GM21390 (cell line): ENCODE measurements around the gene ABCA4.

Experiments used
- ATAC-seq: cut with Tn5 transposase; IDR thresholded peaks from one replicate; pipeline ENCODE4 v1.9.1; 2021; ENCODE audit not compliant: unreplicated experiment

ABCA4 gene

DNA sequence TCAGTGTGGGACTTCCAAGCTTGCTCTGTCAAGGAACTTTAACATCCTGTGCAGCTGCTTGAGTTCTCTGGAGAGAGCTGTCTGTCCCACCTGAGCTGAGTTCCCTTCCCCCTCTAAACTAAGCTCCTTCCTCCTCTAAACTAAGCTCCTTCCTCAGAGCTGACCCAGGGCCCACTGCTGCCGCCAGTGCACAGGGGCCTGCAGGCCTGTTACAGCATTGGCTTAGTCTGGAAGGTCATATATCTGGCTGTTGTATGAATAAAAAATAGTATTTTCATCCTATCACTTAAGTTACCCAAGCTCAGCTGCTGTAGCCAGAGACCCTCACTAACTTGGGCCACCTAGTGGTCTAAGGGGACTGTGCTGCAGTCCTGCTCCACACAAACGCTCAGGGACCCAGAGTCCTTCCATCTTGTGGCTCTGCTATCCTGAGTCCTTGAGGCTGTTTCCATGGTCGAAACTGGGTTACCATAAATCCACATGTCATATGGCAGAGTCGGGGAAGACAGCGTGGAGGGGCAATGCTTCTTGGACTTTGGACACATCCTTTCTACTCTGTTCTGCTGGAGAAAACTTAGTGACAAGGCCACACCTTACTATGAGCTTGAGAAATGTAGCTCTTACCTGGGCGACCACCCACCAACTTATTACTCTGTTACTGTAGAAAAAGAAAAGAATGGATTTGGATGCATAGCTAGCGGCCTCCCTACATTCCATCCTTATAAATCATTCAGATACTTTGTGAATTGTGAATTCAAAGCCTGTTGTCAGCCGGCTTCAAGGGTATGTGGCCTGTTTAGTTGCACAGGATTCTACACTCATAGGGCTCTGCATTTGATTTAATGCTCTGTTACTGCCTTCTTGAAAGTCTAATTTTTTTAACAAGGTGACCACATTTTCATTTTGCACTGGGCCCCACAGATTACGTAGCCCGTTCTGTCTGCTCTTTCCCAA is 140.4 kb downstream of the ABCA4 start:
- no peak for ATAC-seq

DNA sequence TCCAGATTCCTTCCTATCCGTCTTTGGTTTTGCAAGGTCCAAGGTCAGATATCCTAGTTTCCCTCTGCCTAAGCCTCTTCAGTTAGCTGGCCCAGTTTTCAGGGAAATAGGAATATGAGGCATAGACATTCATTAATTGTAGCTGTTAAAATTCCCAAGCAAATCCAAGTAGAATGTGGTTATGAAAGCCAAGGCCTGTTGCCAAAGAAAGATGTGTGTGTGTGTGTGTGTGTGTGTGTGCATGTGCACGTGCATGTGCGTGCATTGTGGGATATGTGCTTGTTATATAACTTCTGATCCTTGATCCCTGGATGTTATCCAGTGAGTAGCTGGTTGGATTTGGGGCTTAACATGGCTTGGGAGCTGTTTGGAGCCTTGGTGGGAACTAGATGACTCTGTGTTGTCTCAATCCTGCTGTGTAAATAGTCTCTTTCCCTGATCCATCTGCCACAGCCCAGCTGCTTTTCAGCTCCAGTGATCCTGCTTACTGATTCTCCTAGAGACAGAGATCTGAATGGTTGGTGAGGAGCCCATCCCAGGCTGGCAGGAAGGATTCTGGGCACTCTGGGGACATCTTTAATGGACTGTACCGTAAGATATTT is 141.1 kb downstream of the ABCA4 start:
- no peak for ATAC-seq

GRCh38 chr1:93979040-93979717 is 141.8 kb downstream of the ABCA4 start:
- no peak for ATAC-seq

GRCh38 chr1:93977598-93977945 is 143.4 kb downstream of the ABCA4 start:
- no peak for ATAC-seq

- ATAC-seq, result no peak
Observed at GRCh38 chr1:93976711-93977597, 144.0 kb downstream of the ABCA4 start.

DNA sequence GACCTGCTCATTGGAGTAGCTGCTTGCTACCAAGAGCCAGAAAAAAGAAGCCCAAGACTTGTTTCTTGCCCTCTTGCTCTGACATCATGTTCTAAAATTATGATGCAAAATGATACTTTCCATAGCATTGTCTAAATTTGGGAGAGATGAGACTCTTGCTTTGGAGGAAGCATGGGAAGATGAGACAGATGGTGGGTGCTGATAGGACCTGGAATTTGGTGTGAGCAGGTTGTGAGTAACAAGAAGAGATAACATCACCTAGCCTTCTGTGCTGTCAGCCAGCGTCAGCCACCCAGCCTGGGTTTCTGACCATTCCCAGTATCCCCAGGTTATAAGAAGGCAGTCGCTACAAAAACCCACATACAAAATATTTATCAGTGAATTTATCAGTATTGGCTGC is 144.7 kb downstream of the ABCA4 start:
- no peak for ATAC-seq

- ATAC-seq, result no peak
Observed at GRCh38 chr1:93972341-93972740, 148.6 kb downstream of the ABCA4 start.

GRCh38 chr1:93969887-93970286 is 151.1 kb downstream of the ABCA4 start:
- no peak for ATAC-seq

DNA sequence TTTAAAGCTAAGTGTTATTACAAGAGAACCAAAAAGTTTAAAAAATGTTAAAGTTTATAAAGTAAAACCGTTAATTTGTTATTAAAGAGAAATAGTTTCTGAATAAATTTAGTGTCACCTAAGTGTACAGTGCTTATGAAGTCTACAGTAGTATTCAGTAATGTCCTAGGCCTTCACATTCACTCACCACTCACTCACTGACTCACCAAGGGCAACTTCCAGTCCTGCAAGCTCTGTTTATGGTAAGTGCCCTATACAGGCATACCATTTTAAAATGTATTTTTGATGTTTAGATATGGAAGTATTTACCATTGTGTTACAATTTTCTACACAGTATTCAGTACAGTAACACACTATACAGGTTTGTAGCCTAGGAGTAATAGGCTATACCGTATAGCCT is 151.6 kb downstream of the ABCA4 start:
- no peak for ATAC-seq

DNA sequence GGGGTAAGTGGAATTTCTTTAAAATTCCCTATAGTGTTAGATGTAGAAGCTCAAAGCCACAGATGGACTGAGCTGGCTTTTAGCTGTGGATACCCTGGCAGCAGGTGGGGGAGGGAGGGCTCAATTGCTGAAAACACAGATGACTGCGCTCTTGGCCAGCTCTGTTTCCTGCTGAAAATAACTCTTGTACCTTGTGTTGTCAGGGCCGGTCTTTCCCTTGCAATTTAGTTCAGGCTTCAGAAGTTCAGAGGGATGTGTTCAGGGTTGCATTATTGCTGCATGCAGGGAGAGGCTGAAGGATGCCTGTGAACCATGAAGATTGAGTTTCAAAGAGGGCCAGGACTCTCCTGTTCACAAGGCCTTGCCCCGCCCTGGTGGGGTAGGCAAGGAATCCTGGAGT is 153.6 kb downstream of the ABCA4 start:
- no peak for ATAC-seq

- no peak for ATAC-seq
Observed at GRCh38 chr1:93965888-93966287, 155.1 kb downstream of the ABCA4 start.

DNA sequence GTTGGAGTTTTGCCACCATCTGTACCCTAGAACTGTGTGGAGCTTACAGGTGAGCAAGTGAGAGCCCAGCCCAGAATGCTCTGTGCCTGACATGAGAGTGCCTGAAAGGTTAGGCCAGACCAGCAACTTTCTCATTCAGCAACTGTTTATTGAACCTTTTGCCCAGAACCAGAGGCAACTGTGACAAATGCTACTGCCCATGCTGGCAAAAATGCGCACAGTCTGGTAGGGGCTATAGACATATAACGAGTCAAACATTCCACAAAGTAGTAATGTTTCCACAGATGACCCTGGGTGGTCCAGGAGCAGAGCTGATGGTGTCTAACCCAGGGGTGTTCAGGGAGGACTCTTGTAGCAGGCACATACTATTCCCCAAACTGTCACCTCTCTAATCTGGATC is 155.7 kb downstream of the ABCA4 start:
- ATAC-seq, result no peak

DNA sequence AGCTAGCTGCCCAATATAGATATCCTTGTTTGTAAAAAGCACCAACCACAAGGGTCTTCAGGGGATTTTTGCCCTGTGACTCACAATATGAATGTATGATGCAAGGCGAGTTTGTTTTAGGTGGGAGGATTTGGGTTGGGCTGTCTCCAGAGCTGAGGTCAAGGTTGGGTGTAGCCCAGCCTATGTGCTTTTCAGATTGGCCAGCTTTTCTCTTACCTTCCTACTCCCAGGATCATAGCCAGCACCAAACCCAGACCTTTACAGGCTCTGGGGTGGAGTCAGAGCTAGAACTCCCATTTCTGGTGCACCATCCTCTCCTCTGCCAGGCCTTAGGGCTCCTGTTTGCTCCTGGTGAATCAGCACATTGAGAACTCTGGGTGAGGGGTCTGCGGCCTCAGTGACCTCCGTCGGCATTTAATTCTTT is 156.2 kb downstream of the ABCA4 start:
- no peak for ATAC-seq

DNA sequence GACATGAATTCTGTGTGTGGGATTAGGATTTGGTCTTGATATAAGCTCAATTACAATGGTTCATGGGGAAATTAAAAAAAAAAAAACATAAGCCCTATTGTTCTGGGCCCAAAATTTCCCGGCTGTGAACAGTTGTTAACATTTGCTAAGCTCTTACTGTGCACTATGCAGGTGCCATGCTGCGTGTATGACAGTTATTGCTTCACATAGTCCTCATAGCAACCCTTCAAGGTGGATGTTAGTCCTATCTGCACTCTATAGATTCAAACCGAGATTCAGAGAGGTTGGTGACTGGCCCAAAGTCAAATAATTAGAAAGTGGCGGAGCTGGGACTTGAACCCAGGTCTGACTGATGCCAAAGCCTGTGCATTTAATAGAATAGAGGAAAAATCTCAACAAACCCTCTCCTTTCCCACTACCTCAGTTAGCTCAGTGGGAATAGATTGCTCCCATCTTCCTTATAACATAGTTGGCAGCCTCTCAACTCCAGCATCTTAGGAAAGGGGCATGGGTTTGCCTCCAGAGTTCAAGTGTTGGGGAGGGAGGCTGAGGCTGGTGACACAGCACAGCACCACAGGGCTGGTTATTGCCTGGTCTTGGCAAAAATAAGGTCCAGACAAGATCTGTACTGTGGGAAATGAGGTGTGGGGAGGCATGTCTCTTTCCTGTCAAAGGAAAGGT is 156.7 kb downstream of the ABCA4 start:
- ATAC-seq, result no peak

DNA sequence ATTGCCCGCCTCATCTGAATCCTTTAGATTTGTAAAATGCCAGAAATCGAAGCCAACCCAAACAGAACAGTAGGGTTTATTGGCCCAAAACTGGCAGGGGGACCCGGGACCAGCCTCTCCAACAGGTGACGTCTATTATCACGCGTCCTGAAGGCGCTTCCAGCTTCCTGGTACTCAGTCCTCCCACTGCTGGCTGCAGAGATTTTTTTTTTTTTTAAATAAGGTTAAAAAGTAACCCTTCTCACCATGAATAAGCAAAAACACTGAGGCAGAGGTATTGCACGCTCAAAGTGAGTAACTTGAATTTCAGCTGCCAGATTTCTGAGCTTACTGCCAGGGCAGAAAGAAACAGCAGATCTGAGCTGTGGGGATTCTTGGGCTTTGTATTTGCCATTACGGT is 157.4 kb downstream of the ABCA4 start:
- no peak for ATAC-seq

GRCh38 chr1:93961906-93962305 is 159.0 kb downstream of the ABCA4 start:
- ATAC-seq, result no peak

DNA sequence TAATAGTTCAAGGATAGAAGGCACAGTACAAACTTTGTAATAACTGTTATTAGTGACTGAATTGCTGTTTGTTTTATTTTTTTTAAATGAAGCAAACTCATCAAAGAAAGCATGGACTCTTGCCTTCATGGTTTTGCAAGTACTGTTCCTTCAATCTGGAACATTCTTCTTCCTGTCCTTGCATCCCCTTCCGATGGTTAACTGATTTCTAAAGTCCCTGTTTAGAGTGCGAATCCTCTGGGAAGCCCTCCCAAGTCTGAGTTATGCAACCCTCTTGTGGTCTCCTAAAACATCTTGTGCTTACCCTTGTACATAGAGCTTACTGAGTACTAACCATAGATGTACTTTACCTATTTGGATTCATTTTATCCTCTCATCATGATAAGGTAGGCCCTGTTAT is 159.5 kb downstream of the ABCA4 start:
- no peak for ATAC-seq

GRCh38 chr1:93960641-93961147 is 160.3 kb downstream of the ABCA4 start:
- ATAC-seq, result no peak

DNA sequence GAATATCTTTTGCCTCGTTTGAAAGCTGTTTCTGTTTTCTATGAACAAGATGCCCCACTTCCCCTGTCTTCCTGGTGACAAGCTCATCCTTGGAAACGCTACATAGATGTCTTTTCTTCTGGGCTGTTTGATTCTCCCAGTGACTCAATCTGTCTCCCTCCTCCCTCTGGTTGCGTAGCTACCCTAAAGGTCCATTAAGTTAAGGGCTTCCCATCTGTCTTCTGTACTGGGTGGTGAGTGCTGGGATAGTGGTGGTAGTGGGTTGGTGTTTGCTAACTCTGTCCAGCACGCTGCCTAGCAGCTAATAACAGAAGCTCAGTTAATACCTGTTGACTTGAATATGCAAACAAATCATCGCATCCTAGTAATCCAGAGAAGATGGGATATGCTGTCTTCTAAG is 161.5 kb downstream of the ABCA4 start:
- ATAC-seq, result no peak

- no peak for ATAC-seq
Observed at GRCh38 chr1:93958726-93959100, 162.2 kb downstream of the ABCA4 start.
